NCI-H510A (cell line): Measurements from ENCODE around the gene IMMP2L.

ENCODE experiments used
- DNase-seq: peaks from one replicate; lab custom pipeline; 2025; lab: John Stamatoyannopoulos, UW

IMMP2L gene

DNA sequence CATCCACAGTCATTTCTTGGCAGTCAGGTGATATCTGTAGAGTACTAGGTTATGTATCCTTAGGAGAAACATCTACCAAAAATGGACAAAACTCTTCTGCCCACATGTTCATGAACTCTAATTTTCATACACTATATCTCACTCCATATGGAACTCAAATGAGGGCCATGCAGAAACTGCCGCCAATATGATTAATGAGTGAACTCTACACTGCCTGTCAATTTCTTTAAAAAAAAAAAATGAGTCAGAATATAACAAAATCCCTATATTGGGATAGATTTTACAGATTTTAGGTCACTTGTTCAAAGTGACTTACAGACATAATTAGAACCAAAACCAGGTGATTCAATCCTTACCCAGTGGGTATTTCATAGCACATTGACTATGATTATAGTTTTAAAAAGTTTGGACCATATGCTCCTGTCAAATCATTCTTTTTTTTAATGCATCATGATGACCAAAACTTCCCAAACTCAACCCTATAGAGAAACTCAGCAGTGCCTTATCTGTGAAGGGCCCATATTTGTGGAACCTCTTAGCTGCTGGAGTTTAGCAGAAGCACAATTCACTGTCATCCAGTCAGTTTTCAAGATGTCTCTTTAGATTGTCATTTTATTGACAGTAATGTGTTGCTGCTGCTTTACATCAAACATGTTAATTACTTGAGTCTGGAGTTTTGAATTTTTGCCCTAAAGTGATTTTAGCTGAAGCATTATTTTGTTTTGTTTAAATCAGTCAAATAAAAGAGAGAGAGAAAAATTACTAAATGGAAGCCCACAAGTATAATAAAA lies 460.2 kb downstream of the IMMP2L start:
- DNase-seq: no peak

DNA sequence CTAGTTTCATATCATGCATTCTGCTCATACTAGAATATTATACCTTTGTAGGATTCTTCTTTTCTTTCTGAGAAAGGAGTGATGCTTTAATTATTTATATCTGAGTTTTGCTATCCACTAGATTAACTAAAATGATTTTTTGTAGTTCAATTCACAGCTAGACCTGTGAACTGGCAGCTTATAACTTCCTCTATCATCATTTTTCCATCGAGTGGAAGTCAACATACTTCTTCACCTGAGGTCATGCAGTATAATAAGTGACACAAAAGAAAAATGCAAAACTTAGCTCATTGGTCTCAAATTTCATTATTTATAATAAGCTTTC lies 463.4 kb downstream of the IMMP2L start:
- DNase-seq: no peak

DNA sequence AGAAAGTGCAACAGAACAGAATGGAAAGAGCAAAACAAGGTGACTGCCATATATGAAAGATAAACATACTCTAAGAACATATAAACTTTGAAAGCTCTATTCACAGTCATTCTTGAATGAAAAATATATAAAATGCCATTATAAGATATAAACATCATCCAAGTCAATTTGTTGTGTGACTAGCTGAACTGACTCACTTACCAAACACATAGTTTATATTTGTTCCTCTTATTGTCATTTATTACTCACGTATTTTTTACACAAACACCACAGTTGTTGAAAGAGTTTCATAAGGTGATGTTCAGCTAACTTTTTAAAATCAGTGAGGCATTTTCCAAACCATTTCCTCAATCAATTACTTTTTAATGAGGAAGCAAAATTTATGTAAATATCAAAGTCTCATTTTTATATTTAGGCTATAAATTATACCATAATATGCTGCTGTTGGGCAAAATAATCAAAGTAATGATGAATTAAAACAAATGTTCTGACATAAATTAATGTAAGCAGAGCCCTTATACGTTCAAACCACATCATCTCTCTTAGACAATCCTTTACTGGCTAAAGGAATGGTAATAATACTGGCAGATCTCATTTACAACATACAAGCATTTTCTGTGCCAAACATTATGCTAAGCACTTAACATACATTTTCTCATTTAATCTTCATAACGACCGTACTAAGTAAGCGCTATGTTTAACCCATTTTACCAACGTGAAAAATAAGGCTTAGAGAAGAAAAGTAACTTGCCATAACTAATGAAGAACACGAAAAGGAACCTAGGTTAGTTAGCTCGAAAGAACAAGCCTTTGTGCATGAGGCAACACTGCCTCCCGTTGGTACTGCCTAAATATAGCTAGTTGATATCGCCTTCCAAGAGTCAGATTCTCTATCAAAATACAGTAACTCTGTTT lies 464.0 kb downstream of the IMMP2L start:
- DNase-seq: no peak

DNA sequence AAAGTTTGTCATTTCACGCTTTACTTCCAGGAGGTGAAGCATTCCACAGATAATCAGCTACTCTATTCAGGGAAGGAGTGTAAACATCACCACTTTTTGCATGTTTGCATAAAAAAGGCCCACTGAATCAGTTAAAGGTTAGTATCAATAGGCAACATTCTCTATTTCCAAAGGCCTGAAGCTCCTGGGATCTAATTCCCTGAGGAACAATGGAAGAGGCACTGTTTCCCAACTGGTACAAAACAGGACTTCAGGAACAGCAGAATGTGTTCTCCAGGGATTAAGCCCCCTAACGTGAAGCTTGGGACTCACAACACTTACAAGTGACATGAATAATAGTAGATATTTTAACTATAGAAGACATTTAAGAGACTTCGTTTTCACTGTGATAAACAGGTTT lies 465.3 kb downstream of the IMMP2L start:
- no peak for DNase-seq

DNA sequence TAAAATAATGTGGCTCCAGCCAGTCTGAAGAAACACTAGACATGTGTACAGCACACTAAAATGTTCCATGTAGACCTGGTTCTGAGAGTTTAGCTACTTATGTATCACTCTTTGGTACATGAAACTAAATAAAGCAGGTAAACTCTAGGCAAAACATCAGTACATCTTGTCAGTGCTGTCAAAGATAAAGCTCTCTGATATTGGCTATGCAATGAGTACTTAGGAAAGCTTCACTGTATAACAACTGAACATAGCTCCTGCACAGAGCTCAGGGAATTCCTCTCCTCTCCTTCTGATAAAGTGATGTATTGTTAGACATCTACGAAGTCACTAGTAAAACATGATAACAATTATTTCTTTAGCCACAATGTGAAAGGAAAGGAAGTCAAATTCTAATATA lies 467.9 kb downstream of the IMMP2L start:
- DNase-seq: no peak

DNA sequence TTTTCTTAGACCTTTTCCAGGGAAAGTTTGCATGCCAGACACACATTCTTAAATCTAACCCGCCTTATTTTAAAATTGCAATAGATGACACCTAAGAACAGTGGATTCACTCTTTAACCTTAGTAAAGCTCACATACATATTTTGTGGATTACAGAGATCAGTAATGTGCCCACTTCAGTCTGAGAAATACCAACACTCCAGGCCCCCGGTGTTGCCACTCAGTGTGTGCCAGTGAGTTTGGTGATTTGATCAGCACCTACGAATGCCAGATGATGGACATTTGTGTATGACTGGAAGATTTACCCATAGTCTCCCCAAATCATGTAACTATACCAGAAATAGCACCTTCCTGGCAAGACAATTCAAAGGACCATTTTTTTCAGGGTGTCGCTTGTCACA lies 468.8 kb downstream of the IMMP2L start:
- no peak for DNase-seq

- no peak for DNase-seq
These were observed 469.7 kb downstream of the IMMP2L start for GRCh38 chr7:111092406-111093236.

GRCh38 chr7:111091593-111092358 lies 470.5 kb downstream of the IMMP2L start:
- no peak for DNase-seq

DNA sequence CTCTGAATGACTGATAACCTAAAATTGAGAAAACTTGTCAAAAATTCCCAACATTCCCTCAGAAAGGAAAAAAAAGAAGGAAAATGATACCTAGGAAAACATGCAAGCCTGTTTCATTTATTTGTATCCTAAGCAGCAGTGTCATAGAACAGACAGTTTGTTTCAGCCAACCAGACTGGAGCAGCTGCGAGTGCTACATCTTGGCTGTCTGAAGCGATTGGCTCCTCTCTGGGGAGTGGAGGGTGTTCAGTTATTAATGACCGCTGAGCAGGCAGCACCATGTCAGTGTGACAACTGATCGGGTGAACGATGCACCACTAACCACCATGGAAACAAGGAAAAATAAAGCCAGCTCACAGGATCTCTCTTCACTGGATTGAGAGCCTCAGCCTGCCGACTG lies 471.4 kb downstream of the IMMP2L start, which contains the start of gene LRRN3:
Gene LRRN3 (plus strand): TSS at position 282 of the 400 bp plus-strand sequence. CDS start 31,646 bp downstream, outside the sequence.
- peak; percentile 10 for DNase-seq

GRCh38 chr7:111089822-111090426 lies 472.4 kb downstream of the IMMP2L start:
- no peak for DNase-seq

DNA sequence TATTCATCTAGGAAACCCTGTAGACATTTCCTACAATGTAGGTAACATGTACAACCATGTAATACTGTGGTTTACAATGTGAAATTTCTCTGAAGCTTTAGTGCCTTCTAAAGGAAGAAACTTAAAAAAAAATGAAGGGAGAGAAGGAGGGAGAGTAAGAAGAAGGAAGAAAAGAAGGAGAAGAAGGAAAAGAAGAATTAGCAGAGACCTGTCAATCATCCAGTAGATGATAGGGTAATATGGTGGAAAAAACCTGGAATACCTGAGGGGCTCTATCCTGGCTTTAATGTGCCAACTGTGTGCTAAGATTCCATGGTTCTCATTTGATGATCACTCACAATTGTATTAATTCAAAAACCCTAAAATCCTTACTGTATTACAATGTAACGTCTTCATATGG lies 474.0 kb downstream of the IMMP2L start:
- DNase-seq: no peak

DNA sequence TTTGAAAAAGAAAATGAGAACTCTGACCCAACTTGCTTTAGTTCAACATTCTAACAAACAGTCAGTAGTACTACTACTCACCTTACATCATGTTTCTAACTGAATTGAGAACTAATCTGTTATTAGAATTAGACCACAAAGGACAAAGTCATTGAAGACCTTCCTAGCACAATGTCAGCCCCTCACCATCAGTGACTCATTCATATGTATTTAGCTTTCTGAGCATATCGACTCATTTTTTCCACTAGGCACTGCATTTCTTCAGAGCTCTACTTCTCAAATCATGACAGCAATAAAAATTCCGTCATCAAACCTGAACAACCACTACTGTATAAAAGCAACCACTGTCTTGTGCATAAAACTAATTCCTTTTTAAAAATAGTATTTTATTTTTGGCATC lies 475.8 kb downstream of the IMMP2L start:
- DNase-seq: no peak

DNA sequence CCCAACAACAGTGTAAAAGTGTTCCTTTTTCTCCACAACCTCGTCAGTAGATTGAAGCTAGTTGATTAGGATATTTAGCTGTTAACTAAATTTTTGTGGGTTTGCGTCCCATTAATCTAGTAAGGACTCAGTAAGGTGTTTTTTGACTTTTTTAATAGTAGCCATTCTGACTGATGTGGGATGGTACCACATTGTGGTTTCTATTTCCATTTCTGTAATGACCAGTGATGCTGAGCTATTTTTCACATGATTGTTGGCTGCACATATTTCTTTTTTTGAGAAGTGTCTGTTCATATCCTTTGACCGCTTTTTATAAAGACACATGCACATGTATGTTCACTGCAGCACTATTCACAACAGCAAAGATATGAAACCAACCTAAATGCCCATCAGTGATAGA lies 476.9 kb downstream of the IMMP2L start:
- no peak for DNase-seq

GRCh38 chr7:111083413-111083812 lies 478.9 kb downstream of the IMMP2L start:
- no peak for DNase-seq

- DNase-seq: no peak
These were observed 479.9 kb downstream of the IMMP2L start for GRCh38 chr7:111082351-111082750.

DNA sequence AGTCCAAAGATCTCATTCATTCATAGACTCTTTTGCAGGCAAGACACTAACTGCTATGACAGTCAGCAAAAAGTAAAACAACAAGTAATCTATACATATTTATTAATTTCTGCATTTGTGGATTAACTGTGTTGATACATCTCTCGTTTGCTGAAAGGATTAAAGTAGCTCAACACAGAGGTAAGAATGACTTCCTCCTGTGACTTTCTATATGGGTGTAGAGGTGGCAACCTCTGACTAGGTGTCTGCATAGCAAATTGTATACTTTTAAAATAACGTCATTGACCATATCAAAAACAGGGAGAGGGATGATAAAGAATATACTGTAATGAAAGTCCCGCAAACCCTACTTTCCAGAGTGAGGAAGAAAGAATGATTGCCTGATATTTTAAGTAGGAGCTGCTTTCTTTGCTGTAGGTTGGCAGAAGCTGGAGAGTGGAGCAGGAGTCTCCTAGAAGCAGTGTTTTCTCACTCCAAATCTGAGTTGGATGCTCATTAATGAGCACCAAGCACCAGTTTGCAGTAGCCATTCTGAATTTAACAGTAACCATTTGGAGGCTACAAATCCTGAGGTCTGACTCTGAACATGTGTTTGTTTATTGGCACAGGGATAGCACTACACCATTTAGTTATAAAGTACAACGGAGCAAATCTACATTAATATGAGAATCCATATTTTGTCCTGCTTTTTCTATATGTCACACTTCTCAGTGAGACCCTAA lies 480.6 kb downstream of the IMMP2L start:
- no peak for DNase-seq

- DNase-seq: no peak
These were observed 481.7 kb downstream of the IMMP2L start for GRCh38 chr7:111080495-111081105.

DNA sequence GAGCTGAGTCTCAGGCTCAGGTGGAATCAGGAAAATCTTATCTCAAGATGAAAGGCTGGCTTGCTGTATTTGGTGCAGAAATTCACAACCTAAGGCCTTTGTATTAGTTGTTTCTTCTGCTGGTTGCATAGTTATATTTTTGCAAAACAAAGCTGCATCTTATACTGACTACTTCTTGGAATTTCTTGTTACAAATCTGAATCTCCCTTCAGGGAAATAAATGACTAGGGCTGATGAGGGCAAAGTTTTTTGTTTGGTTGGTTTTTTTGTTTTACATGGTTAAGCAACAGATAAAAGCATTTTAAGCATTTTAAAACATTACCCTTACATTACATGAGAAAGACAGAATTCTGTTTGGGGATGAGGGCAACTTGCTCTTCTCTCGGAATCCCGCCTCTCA lies 485.3 kb downstream of the IMMP2L start:
- no peak for DNase-seq

- DNase-seq: no peak
These were observed 486.1 kb downstream of the IMMP2L start for GRCh38 chr7:111076205-111076604.

GRCh38 chr7:111075498-111075897 lies 486.8 kb downstream of the IMMP2L start:
- no peak for DNase-seq
